Right hindlimb (tissue), 1 donor: ENCODE results near the gene PSMB7.
"Not testable (repeated sequence)": the region's sequence is repeated elsewhere in the genome, so short reads cannot be mapped to it uniquely, and the experiment has no call there.

Source experiments
- DNase-seq: peaks from one replicate; pipeline ENCODE4 v3.0.0-alpha.2; 2018

The PSMB7 gene

GRCh38 chr9:124442826-124443225 is 27.6 kb upstream of the PSMB7 start:
- no peak for DNase-seq

GRCh38 chr9:124442379-124442778 is 27.1 kb upstream of the PSMB7 start:
- DNase-seq = no peak

- no peak for DNase-seq
Observed at GRCh38 chr9:124441291-124441690, 26.0 kb upstream of the PSMB7 start.

DNA sequence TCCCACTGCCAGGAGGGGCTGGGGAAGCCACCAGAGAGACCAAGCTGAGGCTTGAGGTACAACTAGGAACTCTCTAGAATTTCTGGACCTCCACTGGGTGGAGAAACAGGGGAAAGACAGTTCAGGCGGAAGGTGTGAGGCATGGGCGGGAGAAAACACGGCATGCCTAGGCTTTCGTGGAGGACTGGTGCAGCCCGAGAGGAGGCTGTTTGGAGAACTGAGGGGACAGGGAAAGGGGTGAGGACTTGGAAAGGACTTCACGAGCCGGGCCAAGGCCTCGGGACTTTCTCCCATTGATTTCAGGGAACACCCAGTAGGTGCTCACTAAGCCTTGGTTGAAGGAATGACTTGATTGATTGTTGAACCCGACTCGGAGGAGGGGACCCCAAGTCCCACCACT is 25.5 kb upstream of the PSMB7 start:
- no peak for DNase-seq

- no peak for DNase-seq
Observed at GRCh38 chr9:124439686-124440243, 24.5 kb upstream of the PSMB7 start.

DNA sequence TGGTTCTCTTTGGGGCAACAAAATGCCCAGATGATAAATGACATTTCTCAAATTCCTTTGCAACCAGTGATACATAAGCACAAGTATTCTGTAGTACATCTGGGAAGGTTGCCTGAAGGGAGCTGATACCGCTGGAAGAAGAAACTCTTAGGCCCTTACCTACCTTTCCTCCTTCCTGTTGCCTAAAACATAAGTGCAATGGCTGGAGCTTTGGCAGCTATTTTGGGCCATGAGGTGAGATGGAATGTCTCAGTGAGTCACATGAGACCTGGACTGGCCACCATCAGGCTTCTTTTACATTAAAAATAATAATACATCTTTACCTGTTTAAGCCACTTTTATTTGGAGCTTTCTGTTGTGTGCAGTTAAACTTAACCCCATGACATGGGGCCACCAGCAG is 23.8 kb upstream of the PSMB7 start:
- DNase-seq = no peak

- no peak for DNase-seq
Observed at GRCh38 chr9:124438091-124438490, 22.8 kb upstream of the PSMB7 start.

- no peak for DNase-seq
Observed at GRCh38 chr9:124437086-124437485, 21.8 kb upstream of the PSMB7 start.

DNA sequence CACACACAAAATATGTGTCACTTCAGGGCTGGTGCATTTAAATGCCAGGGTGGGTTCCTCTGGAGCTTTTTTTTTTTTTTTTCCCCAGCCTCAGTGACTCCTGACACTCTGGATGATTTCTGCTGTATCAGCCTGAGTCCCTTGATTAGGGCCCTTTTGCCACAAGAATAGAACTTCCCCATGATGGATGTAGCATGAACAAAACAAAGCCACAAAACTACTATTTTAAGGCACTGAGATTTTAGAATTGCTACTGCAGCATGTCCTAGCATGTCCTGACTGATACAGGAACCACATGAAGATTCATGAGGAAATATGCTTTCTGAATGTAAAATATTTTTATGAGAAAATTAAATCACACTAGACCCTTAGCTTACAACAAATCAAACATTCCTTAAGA is 21.1 kb upstream of the PSMB7 start:
- DNase-seq = no peak

- DNase-seq = no peak
Observed at GRCh38 chr9:124429530-124429867, 14.3 kb upstream of the PSMB7 start.

GRCh38 chr9:124428751-124429529 is 13.7 kb upstream of the PSMB7 start:
- no peak for DNase-seq

GRCh38 chr9:124427281-124427680 is 12.0 kb upstream of the PSMB7 start:
- DNase-seq = no peak

- DNase-seq = no peak
Observed at GRCh38 chr9:124426361-124426760, 11.1 kb upstream of the PSMB7 start.

DNA sequence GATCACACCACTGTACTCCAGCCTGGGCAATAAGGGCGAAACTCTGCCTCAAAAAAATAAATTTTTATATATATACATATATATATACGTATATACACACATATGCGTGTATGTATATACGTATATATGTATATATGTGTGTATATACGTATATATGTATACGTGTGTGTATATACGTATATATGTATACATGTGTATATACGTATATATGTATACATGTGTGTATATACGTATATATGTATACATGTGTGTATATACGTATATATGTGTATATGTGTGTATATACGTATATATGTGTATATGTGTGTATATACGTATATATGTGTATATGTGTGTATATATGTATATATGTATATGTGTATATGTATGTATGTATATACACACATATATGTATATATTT is 10.5 kb upstream of the PSMB7 start:
- not testable (repeated sequence) for DNase-seq

- no peak for DNase-seq
Observed at GRCh38 chr9:124423591-124423990, 8.3 kb upstream of the PSMB7 start.

DNA sequence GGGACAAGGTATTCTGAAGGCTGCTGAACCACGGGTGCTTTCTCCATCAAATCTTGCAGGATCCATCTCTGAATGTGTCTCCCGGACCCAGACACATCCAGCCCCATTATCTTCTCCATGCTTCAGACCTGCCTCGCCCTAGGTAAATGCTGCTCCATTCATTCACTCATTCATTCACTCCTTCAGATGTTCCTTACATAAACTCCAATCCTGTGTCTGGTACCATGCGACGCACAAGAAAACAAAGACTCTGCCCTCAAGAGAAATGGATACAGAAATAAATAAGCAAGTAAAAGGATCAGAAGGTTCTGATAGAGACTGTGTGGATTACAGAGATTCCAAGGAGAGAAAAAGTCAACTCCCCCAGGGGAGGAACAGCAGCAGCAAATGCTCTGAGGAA is 7.9 kb upstream of the PSMB7 start:
- no peak for DNase-seq

DNA sequence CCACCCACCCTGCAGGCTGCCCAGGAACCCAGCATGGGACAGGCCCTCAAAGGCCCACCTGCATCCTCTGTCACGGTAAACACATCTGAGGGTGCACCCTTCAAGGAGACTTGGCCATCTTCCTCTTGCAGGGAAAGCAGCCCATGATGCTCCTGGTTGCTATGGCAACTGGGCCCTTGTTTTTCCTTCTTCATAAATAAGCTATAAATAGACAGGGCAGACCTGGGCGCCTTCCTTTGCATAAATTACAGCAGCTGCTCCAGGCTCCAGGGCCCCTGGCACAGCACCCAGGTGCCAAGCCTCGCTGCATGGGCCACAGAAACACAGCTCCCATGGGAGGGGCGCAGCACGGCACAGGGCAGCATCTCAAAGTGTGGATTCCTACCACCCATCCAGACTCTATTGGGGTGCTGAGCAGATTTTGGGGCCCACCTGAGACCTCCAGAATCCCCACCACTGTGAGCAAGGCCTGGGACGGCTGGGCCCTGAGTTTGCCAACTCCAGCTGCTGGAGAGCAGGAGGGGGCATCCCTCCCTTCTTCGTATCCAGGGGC is 5.8 kb upstream of the PSMB7 start:
- no peak for DNase-seq

DNA sequence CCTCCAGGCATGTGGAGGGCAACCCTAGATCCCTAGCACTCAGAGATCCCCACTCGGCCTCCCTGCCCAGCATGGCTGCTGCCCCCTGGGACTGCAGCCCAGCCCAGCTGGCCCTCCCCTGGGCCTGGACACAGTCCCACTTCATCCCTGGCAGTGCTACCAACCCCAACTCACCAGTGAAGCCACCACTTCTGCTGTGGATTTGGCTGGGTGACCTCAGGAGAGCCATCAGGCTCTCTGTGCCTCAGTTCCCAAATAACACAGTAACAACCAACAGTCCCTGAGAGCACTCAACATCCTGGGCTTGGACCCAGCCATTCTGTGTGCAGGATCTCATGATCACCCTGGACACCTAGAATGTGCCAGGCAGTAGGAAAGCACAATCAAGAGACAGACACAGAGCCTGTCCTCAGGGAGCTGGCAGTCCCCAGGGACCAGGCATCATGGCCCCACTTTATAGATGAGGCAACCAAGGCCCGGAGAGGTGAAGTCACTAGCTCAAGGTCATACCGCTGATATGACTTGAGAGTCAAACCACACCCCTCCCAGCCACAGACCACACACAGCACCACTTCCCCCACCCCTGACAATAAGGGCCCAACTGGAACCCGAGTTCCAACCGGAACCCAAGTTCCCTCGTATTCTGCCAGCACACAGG is 4.7 kb upstream of the PSMB7 start:
- DNase-seq = no peak

DNA sequence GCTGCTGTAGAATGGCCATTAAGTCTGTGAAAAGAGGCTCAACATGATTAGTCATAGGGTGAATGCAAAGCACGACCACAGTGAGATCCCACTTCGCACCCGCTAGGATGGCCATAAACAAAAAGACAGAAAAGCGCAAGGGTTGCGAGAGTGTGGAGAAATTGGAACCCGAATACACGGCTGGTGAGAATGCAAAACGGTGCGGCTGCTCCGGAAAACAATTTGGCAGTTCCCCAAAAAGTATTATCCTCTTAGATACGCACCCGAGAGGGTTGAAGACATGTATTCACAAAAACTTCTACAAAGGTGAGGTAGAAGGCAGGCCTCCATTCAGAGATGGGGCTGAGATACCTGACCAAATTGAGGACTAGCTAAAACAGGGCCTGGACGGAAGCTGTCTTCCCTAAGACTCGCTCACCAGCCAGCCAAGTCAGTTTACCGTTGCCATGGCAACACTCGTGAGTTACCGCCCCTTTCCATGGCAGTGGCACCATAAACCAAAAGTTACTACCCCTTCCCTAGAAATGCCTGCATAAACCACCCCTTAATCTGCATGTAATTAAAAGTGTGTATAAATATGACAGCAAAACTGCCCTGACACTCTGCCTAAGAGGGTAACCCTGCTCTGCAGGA is 726 bp upstream of the PSMB7 start:
- DNase-seq = no peak

DNA sequence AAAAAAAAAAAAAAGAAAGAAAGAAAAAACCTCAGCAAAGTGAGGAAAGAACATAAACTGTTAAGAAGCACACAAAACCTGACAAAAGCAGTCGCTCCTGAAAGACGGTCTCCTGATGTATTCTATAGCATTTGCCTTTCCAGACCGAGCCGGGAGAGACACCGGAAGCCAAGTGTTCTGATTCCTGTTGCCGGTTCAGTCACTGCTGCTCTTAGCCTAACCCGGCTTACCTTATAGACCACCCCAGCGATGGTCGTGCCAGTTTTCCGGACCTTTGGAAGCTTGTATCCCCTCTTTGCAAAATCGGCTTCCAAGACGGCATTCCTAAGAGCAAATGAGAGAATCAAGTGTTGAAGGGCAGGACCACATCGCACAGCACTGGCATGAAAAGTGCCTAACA is 630 bp downstream of the PSMB7 start:
- DNase-seq = no peak

- no peak for DNase-seq
Observed at GRCh38 chr9:124412228-124412575, 3.0 kb downstream of the PSMB7 start.

DNA sequence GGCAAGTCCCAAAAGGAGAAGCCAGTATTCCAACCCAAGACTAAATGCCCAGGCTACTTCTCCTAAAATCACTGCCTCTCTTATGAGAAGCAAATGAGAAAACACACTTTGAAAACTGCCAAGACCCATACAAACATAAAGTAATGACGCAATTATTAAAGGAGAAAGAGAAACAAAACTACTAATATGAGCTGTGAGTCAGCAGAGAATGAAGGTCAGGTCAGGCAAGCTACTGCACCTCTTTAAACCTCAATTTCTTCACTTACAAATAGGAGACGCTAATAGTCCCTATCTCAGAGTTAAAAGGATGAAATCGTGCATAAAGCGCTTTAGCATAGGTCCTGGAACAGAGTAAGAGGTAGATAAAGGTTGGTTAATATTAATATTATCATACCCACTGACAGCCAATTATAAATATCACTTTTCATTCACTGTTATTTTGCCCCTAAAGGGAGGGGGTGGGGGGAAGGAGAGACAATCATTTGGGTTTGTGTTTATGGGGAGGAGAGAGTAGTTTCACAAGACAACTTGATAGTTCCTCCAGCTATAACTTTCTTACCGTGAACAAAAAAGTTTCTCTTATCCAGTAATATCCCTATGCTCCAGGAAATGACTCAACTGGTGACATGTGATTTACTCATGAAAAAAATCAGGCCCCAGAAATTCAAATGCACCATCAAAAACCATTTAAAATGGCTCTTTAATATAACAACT is 3.6 kb downstream of the PSMB7 start:
- no peak for DNase-seq

DNA sequence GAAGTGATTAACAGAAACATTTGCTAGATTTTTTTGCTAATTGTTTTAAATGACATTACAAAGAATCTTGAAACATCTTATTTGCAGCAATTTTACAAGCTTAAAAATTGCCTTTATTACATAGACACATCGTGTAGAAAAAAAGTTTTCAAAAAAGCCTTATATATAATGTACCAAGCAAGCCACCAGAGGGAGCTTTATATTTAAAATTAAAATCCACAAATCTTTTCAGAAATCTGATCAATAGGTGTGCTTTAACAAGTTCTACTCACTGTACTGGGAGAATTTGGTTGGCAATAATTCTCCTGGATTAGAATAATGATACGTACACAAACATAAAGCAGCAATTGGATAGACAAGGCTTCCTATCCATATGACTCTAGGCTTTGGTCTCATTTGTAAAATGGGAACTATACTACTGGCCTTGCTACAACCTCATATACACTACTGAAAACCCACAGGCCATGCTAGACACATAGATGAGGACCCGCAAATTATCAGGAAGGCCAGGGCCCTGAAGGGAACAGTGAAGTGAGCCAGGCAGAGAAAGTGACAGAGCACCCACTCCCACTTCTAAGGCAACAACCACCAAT is 4.8 kb downstream of the PSMB7 start:
- DNase-seq = no peak
